Keratinocyte (primary cell): ENCODE results near the gene WASF2. TPM values are rescaled to one million over a fixed set of nuclear protein-coding genes. Genes with fewer than 3 reads are reported as not detected.

ENCODE experiments used
- DNase-seq: peaks from one replicate; pipeline ENCODE4 v3.0.0-alpha.2; 2011; ENCODE audit warnings: low read depth, missing footprints, low spot score
- FAIRE-seq: peaks from 2 replicates; lab custom pipeline; 2011; peaks lifted over from hg19 to GRCh38; lab: Jason Lieb, UNC
- H2AFZ ChIP-seq: 2 replicates; pipeline ENCODE4 v1.6.0; 2012; ENCODE audit warnings: low read length, control low read depth, inconsistent platforms; ENCODE audit not compliant: control insufficient read depth
- H3K27ac ChIP-seq: 2 replicates; pipeline ENCODE4 v1.5.1; 2011; ENCODE audit warnings: low read length; ENCODE audit not compliant: control insufficient read depth, insufficient read depth
- H3K27me3 ChIP-seq: 3 replicates; pipeline ENCODE4 v1.6.0; 2011; ENCODE audit warnings: low read length; ENCODE audit not compliant: control insufficient read depth, insufficient read depth; ENCODE audit errors: extremely low read depth
- H3K36me3 ChIP-seq, 2 experiments: 2 replicates in 1 of 2; 3 replicates in 1 of 2; pipeline ENCODE4 v1.5.1; 2011; ENCODE audit warnings: low read length in 2 of 2, mild to moderate bottlenecking in 1 of 2; ENCODE audit not compliant: control insufficient read depth in 2 of 2, insufficient read depth in 2 of 2; ENCODE audit errors: extremely low read depth in 1 of 2
- H3K4me1 ChIP-seq: 3 replicates; pipeline ENCODE4 v1.5.1; 2011; ENCODE audit warnings: low read length; ENCODE audit not compliant: control insufficient read depth, insufficient read depth; ENCODE audit errors: extremely low read depth
- H3K4me2 ChIP-seq: 3 replicates; pipeline ENCODE4 v1.6.0; 2011; ENCODE audit warnings: low read depth, low read length; ENCODE audit not compliant: control insufficient read depth, insufficient read depth; ENCODE audit errors: extremely low read depth
- H3K4me3 ChIP-seq, 3 experiments: fragments of 200-600 bp in 1 of 3; sonication (generic) in 1 of 3; 2 replicates in 2 of 3; 3 replicates in 1 of 3; pipeline ENCODE4 v1.5.1; 2011 to 2016; ENCODE audit warnings: low read length in 3 of 3, mild to moderate bottlenecking in 3 of 3, control low read depth in 2 of 3, inconsistent platforms in 1 of 3, low read depth in 1 of 3, mixed read lengths in 1 of 3, mixed run types in 1 of 3, moderate library complexity in 1 of 3; ENCODE audit not compliant: control insufficient read depth in 2 of 3, insufficient read depth in 2 of 3; ENCODE audit errors: extremely low read depth in 1 of 3
- H3K79me2 ChIP-seq: 2 replicates; pipeline ENCODE4 v1.6.0; 2012; ENCODE audit warnings: low read length; ENCODE audit not compliant: control insufficient read depth, insufficient read depth
- H3K9ac ChIP-seq: 3 replicates; pipeline ENCODE4 v1.6.0; 2011; ENCODE audit warnings: low read length; ENCODE audit not compliant: control insufficient read depth, insufficient read depth; ENCODE audit errors: extremely low read depth
- H3K9me1 ChIP-seq: 3 replicates; pipeline ENCODE4 v1.6.0; 2011; ENCODE audit warnings: low read length; ENCODE audit not compliant: control insufficient read depth, insufficient read depth; ENCODE audit errors: extremely low read depth
- H3K9me3 ChIP-seq: 2 replicates; pipeline ENCODE4 v1.5.1; 2012; ENCODE audit warnings: low read depth, low read length; ENCODE audit not compliant: control insufficient read depth
- H4K20me1 ChIP-seq: 3 replicates; pipeline ENCODE4 v1.6.0; 2011; ENCODE audit warnings: low read length; ENCODE audit not compliant: control insufficient read depth, insufficient read depth; ENCODE audit errors: extremely low read depth
- CTCF ChIP-seq, 3 experiments: IDR thresholded peaks in 1 of 3; conservative IDR thresholded peaks in 1 of 3; optimal IDR thresholded peaks in 1 of 3; 2 replicates in 2 of 3; 3 replicates in 1 of 3; pipeline versions ENCODE3 to v1.5.1; 2011; ENCODE audit warnings: low read length in 3 of 3, mild to moderate bottlenecking in 3 of 3, moderate library complexity in 2 of 3, control low read depth in 1 of 3, inconsistent platforms in 1 of 3; ENCODE audit not compliant: insufficient read depth in 2 of 3; ENCODE audit errors: extremely low read depth in 1 of 3
- EZH2 ChIP-seq: IDR thresholded peaks from one replicate; pipeline ENCODE4 v1.6.1; 2012; ENCODE audit warnings: inconsistent platforms, mild to moderate bottlenecking, low read length, moderate library complexity
- dilution Hi-C: fragments of 300-500 bp; cut with MboI; formaldehyde crosslinking; loops from one replicate; pipeline ENCODE4 v1.7.0; 2020; ENCODE audit warnings: low sequenced_read_pairs; ENCODE audit not compliant: extremely low pct_ligation_motif_present
- polyA plus RNA-seq, 5 experiments: library from polyadenylated mRNA; depleted of rRNA in 3 of 5; stranded (reverse) in 3 of 5; stranded (forward) in 1 of 5; unstranded in 1 of 5; fragments of >200 nt; gene quantifications; 1 replicate in 1 of 5; 2 replicates in 3 of 5; 3 replicates in 1 of 5; pipeline versions ENCODE4 v1.2.1 to v1.2.3, GENCODE V29; 2011 to 2012; ENCODE audit warnings: missing spikeins in 2 of 5, low read depth in 1 of 5, low replicate concordance in 1 of 5

The WASF2 gene
- polyA plus RNA-seq, 1 donor (not counting 4 experiments of a cell fraction or from before 2014, with no cell fraction given), result 42.9 TPM

- Histone ChIP-seq H3K79me2 (no peaks in the 10 kb centered on the region), H3K4me3 (no peak overlapping the region), H3K27ac (no peak overlapping the region), H2AFZ (no peak overlapping the region), H3K27me3 (no peaks in the 10 kb centered on the region), H3K36me3 (peaks cover 36 to 79% of the 10 kb centered on the region in 2 experiments), H3K4me2 (no peak overlapping the region), H3K9me1 (no peaks in the 10 kb centered on the region), H4K20me1 (no peaks in the 10 kb centered on the region), H3K4me1 (peaks cover 12% of the 10 kb centered on the region), H3K9ac (no peak overlapping the region), H3K9me3 (no peaks in the 10 kb centered on the region)
- DNase-seq, result no peak
- no peak for TF ChIP-seq EZH2
- TF ChIP-seq CTCF (optimal IDR thresholded peaks at IDR 0.05 in 1 of 3, IDR thresholded peaks at IDR 0.05 in 1 of 3, conservative IDR thresholded peaks at IDR 0.05 in 1 of 3; ENCODE audit: extremely low read depth in 1 of 3, insufficient read depth in 2 of 3, low read length in 3 of 3), result no peak
- no peak for FAIRE-seq
- dilution Hi-C loops, result loop anchor here (25.0 kb wide), 1 partner anchor 175 kb away; no protein-coding TSS in a partner anchor
Measured at GRCh38 chr1:27412502-27412901, 77.5 kb downstream of the WASF2 start.

- Histone ChIP-seq H2AFZ (no peak overlapping the region), H3K27me3 (no peaks in the 10 kb centered on the region), H3K4me2 (no peak overlapping the region), H3K9ac (no peak overlapping the region), H3K27ac (no peak overlapping the region), H3K4me3 (no peak overlapping the region), H3K79me2 (no peaks in the 10 kb centered on the region), H4K20me1 (no peaks in the 10 kb centered on the region), H3K9me3 (no peaks in the 10 kb centered on the region), H3K9me1 (no peaks in the 10 kb centered on the region), H3K36me3 (peaks cover 32 to 71% of the 10 kb centered on the region in 2 experiments), H3K4me1 (peaks cover 17% of the 10 kb centered on the region)
- DNase-seq, result no peak
- dilution Hi-C loops, result loop anchor here (25.0 kb wide), 1 partner anchor 177 kb away; no protein-coding TSS in a partner anchor
- FAIRE-seq, result no peak
- no peak for TF ChIP-seq EZH2
Measured at GRCh38 chr1:27410709-27411108, 79.3 kb downstream of the WASF2 start.

GRCh38 chr1:27409669-27410068 lies 80.3 kb downstream of the WASF2 start:
- Histone ChIP-seq H3K4me2 (no peak overlapping the region), H3K4me3 (no peak overlapping the region), H4K20me1 (no peaks in the 10 kb centered on the region), H3K4me1 (peaks cover 28% of the 10 kb centered on the region), H3K36me3 (peaks cover 28 to 62% of the 10 kb centered on the region in 2 experiments), H3K9me3 (no peaks in the 10 kb centered on the region), H3K9ac (no peak overlapping the region), H3K27me3 (no peaks in the 10 kb centered on the region), H3K79me2 (no peaks in the 10 kb centered on the region), H2AFZ (no peak overlapping the region), H3K27ac (no peak overlapping the region), H3K9me1 (no peaks in the 10 kb centered on the region)
- dilution Hi-C loops, result loop anchor here (25.0 kb wide), 1 partner anchor 178 kb away; no protein-coding TSS in a partner anchor
- TF ChIP-seq CTCF (optimal IDR thresholded peaks at IDR 0.05 in 1 of 3, IDR thresholded peaks at IDR 0.05 in 1 of 3, conservative IDR thresholded peaks at IDR 0.05 in 1 of 3; ENCODE audit: extremely low read depth in 1 of 3, insufficient read depth in 2 of 3, low read length in 3 of 3), result no peak
- no peak for TF ChIP-seq EZH2
- DNase-seq (no peak), FAIRE-seq (no peak)
